Skeletal muscle tissue (tissue), 4 donors: ENCODE data around the gene ENTPD8. TPM values are rescaled to one million over a fixed set of nuclear protein-coding genes. Genes with fewer than 3 reads are reported as not detected.
"Not testable (repeated sequence)": the region's sequence is repeated elsewhere in the genome, so short reads cannot be mapped to it uniquely, and the experiment has no call there.

Experiments used
- H3K27ac ChIP-seq: one replicate; pipeline ENCODE4 v1.7.0; 2013; ENCODE audit warnings: mild to moderate bottlenecking, low read depth, low read length, inconsistent platforms
- H3K27me3 ChIP-seq, 3 donors: one replicate each; pipeline ENCODE4 v1.7.0; 2013; ENCODE audit warnings: low read length in 3 of 3; ENCODE audit not compliant: control insufficient read depth in 3 of 3, insufficient read depth in 3 of 3
- H3K36me3 ChIP-seq, 3 donors: one replicate each; pipeline ENCODE4 v1.7.0; 2013; ENCODE audit warnings: low read length in 3 of 3; ENCODE audit not compliant: control insufficient read depth in 3 of 3, insufficient read depth in 3 of 3
- H3K4me1 ChIP-seq, 3 donors: one replicate each; pipeline ENCODE4 v1.7.0; 2013; ENCODE audit warnings: low read length in 3 of 3, mild to moderate bottlenecking in 3 of 3; ENCODE audit not compliant: control insufficient read depth in 3 of 3, insufficient read depth in 3 of 3
- H3K4me3 ChIP-seq, 3 donors: one replicate each; pipeline ENCODE4 v1.7.0; 2013; ENCODE audit warnings: low read length in 3 of 3
- H3K9ac ChIP-seq, 3 donors: one replicate each; pipeline ENCODE4 v1.7.0; 2013; ENCODE audit warnings: low read length in 3 of 3, mild to moderate bottlenecking in 3 of 3, moderate library complexity in 2 of 3, low read depth in 1 of 3
- H3K9me3 ChIP-seq, 3 donors: one replicate each; pipeline ENCODE4 v1.7.0; 2013; ENCODE audit warnings: low read length in 3 of 3; ENCODE audit not compliant: control insufficient read depth in 3 of 3
- total RNA-seq: library from RNA; depleted of rRNA; stranded (reverse); fragments of >200 nt; gene quantifications from one replicate; pipeline ENCODE4 v1.2.3, GENCODE V29; 2014
- donor health status: Osteomylitis.

ENTPD8 gene
- total RNA-seq, 1 donor from 2014 or later: not detected

- H3K27me3 ChIP-seq: no peaks in the 10 kb centered on the region
These were observed 34.5 kb upstream of the ENTPD8 start for GRCh38 chr9:137475666-137476065.

GRCh38 chr9:137474271-137474670, 33.1 kb upstream of the ENTPD8 start:
- H3K4me1 ChIP-seq: peaks cover 0 to 2% (median 0%) of the 10 kb centered on the region in 3 donors
- H3K27me3 ChIP-seq: no peaks in the 10 kb centered on the region
- no peak overlapping the region for H3K4me3 ChIP-seq
- H3K9ac ChIP-seq: no peak overlapping the region
- H3K9me3 ChIP-seq: peaks cover 0 to 8% (median 0%) of the 10 kb centered on the region in 3 donors
- H3K36me3 ChIP-seq: peaks cover 4 to 12% (median 8%) of the 10 kb centered on the region in 3 donors
- no peak overlapping the region for H3K27ac ChIP-seq

More at GRCh38 chr9:137475666-137476065, 34.5 kb upstream of the ENTPD8 start:
- peaks cover 0 to 2% (median 0%) of the 10 kb centered on the region in 3 donors for H3K4me1 ChIP-seq
- H3K36me3 ChIP-seq: peaks cover 8 to 18% (median 9%) of the 10 kb centered on the region in 3 donors
- H3K9ac ChIP-seq: no peak overlapping the region
- no peak overlapping the region for H3K27ac ChIP-seq
- no peak overlapping the region for H3K4me3 ChIP-seq
- peaks cover 0 to 8% (median 0%) of the 10 kb centered on the region in 3 donors for H3K9me3 ChIP-seq

- H3K27me3 ChIP-seq: no peaks in the 10 kb centered on the region
- peaks cover 0 to under 1% (median 0%) of the 10 kb centered on the region in 3 donors for H3K9me3 ChIP-seq
- peaks cover 1 to 9% (median 5%) of the 10 kb centered on the region in 3 donors for H3K36me3 ChIP-seq
- no peaks in the 10 kb centered on the region for H3K4me1 ChIP-seq
- H3K27ac ChIP-seq: no peak overlapping the region
- no peak overlapping the region for H3K4me3 ChIP-seq
- no peak overlapping the region for H3K9ac ChIP-seq
These were observed 29.6 kb upstream of the ENTPD8 start for GRCh38 chr9:137470785-137471184.

GRCh38 chr9:137467896-137468295, 26.7 kb upstream of the ENTPD8 start:
- no peak overlapping the region for H3K9ac ChIP-seq
- no peak overlapping the region for H3K27ac ChIP-seq
- peaks cover 3 to 12% (median 6%) of the 10 kb centered on the region in 3 donors for H3K36me3 ChIP-seq
- no peak overlapping the region for H3K4me3 ChIP-seq
- H3K27me3 ChIP-seq: no peaks in the 10 kb centered on the region
- H3K4me1 ChIP-seq: no peaks in the 10 kb centered on the region
- no peaks in the 10 kb centered on the region for H3K9me3 ChIP-seq

- H3K4me3 ChIP-seq: no peak overlapping the region
- peaks cover 3 to 15% (median 6%) of the 10 kb centered on the region in 3 donors for H3K36me3 ChIP-seq
- H3K27ac ChIP-seq: no peak overlapping the region
- no peaks in the 10 kb centered on the region for H3K27me3 ChIP-seq
- H3K9ac ChIP-seq: no peak overlapping the region
- H3K4me1 ChIP-seq: no peaks in the 10 kb centered on the region
- no peaks in the 10 kb centered on the region for H3K9me3 ChIP-seq
These were observed 26.0 kb upstream of the ENTPD8 start for GRCh38 chr9:137467161-137467581.

GRCh38 chr9:137466389-137467085, 25.4 kb upstream of the ENTPD8 start:
- H3K9me3 ChIP-seq, H3K4me3 ChIP-seq, H3K4me1 ChIP-seq, H3K9ac ChIP-seq, H3K27ac ChIP-seq, H3K27me3 ChIP-seq: not testable (repeated sequence)
- peaks cover 3 to 15% (median 6%) of the 10 kb centered on the region in 3 donors for H3K36me3 ChIP-seq

GRCh38 chr9:137465720-137466388, 24.7 kb upstream of the ENTPD8 start:
- Histone ChIP-seq H3K27me3 (no peaks in the 10 kb centered on the region), H3K36me3 (peaks cover 3 to 15% (median 10%) of the 10 kb centered on the region in 3 donors), H3K27ac (no peak overlapping the region), H3K9me3 (no peaks in the 10 kb centered on the region), H3K4me1 (no peaks in the 10 kb centered on the region), H3K4me3 (no peak overlapping the region), H3K9ac (no peak overlapping the region)

- no peak overlapping the region for H3K9ac ChIP-seq
- H3K9me3 ChIP-seq: no peaks in the 10 kb centered on the region
- no peak overlapping the region for H3K27ac ChIP-seq
- H3K36me3 ChIP-seq: peaks cover 3 to 22% (median 14%) of the 10 kb centered on the region in 3 donors
- H3K27me3 ChIP-seq: no peaks in the 10 kb centered on the region
- no peak overlapping the region for H3K4me3 ChIP-seq
- H3K4me1 ChIP-seq: peaks cover 0 to 3% (median 0%) of the 10 kb centered on the region in 3 donors
These were observed 24.0 kb upstream of the ENTPD8 start for GRCh38 chr9:137465000-137465719.

GRCh38 chr9:137464291-137464999, 23.3 kb upstream of the ENTPD8 start:
- Histone ChIP-seq H3K9me3 (no peaks in the 10 kb centered on the region), H3K9ac (no peak overlapping the region), H3K27me3 (no peaks in the 10 kb centered on the region), H3K4me1 (peaks cover 4 to 9% (median 4%) of the 10 kb centered on the region in 3 donors), H3K4me3 (no peak overlapping the region), H3K27ac (no peak overlapping the region), H3K36me3 (peaks cover 3 to 22% (median 14%) of the 10 kb centered on the region in 3 donors)
